Right kidney (tissue), 1 donor: ENCODE data around the gene SMURF1.

ENCODE experiments used
- DNase-seq: peaks from one replicate; pipeline ENCODE4 v3.0.0-alpha.2; 2016

SMURF1 gene

DNA sequence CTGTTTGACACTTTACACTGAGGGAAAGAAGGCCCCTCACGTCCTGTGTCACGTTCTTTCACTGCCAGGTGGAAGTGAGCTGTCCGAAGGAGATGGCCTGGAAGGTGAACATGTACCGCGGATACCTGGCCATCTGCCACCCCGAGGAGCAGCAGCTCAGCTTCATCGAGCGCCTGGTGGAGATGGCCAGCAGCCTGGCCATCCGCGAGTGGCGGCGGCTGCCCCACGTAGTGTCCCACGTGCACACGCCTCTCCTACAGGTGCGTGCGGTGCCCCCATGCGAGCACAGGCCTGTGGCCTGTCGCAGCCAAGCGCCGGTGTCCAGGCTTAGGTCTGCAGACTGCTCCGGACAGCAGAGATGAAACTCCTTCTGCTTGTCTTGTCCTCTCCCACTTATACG is 162.2 kb downstream of the SMURF1 start:
- DNase-seq: no peak

GRCh38 chr7:98978672-98979071 is 165.2 kb downstream of the SMURF1 start:
- DNase-seq: no peak
